Activated naive CD8-positive, alpha-beta T cell treated with anti-CD3 and anti-CD28 coated beads, Interleukin-2, amount 10 ng/mL, durations not matched to agents 7 days and 5 days (primary cell): ENCODE data around the gene OR2A7. TPM values are rescaled to one million over a fixed set of nuclear protein-coding genes. Genes with fewer than 3 reads are reported as not detected.
"Not testable (repeated sequence)": the region's sequence is repeated elsewhere in the genome, so short reads cannot be mapped to it uniquely, and the experiment has no call there.

ENCODE experiments used
- ATAC-seq: fragments of 150-1000 bp; cut with Tn5 transposase; one replicate; pipeline ENCODE4 v1.10.0; 2021; ENCODE audit warnings: low read depth, moderate library complexity
- POLR2A ChIA-PET: fragments of 350-600 bp; sonication (Branson Sonifier 250); formaldehyde crosslinking; loops from one replicate; lab custom pipeline; 2021; ENCODE audit warnings: antibody characterized with exemption; lab: Charles Lee
- DNase-seq: peaks from one replicate; pipeline ENCODE4 v3.0.0; 2021
- H3K27ac Mint-ChIP-seq: one replicate; pipeline ENCODE4 v1.8.0; 2022; ENCODE audit warnings: mild to moderate bottlenecking, mixed read lengths
- H3K27me3 Mint-ChIP-seq: one replicate; pipeline ENCODE4 v1.8.0; 2022; ENCODE audit warnings: mild to moderate bottlenecking, moderate library complexity, mixed read lengths
- H3K36me3 Mint-ChIP-seq: one replicate; pipeline ENCODE4 v1.8.0; 2021; ENCODE audit warnings: mild to moderate bottlenecking, mixed read lengths
- H3K4me1 Mint-ChIP-seq: one replicate; pipeline ENCODE4 v1.8.0; 2021; ENCODE audit warnings: mixed read lengths
- H3K4me3 Mint-ChIP-seq: one replicate; pipeline ENCODE4 v1.8.0; 2022; ENCODE audit warnings: mild to moderate bottlenecking, moderate library complexity, mixed read lengths
- H3K9me3 Mint-ChIP-seq: one replicate; pipeline ENCODE4 v1.8.0; 2021; ENCODE audit warnings: mixed read lengths
- total RNA-seq, 2 experiments: library from RNA; stranded (reverse); gene quantifications; one replicate each; pipeline ENCODE4 v1.2.3, GENCODE V29; 2021

Gene OR2A7
- total RNA-seq, 2 experiments from 2014 or later = 2.1 to 2.2 TPM

DNA sequence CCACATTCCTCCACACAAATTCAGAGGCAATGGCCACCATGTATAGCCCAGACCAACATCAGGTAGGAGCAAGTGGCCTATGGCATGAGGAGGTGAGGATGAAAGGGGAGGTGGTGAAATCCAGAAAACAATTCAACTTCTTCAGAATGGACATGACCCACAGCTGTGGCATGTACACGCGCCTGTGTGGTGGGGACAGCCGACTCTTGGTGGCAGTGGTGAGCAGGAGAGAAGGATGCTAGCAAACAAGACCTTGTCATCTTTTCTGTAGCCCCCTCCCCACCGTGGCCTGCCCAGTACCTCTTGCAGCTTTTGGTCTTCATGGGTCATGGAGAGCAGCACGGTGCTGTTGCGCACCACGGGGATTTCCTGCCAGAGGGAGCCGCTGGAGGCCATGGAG, 17.4 kb upstream of the OR2A7 start:
- H3K4me1 Mint-ChIP-seq, H3K36me3 Mint-ChIP-seq, H3K4me3 Mint-ChIP-seq: not testable (repeated sequence)

DNA sequence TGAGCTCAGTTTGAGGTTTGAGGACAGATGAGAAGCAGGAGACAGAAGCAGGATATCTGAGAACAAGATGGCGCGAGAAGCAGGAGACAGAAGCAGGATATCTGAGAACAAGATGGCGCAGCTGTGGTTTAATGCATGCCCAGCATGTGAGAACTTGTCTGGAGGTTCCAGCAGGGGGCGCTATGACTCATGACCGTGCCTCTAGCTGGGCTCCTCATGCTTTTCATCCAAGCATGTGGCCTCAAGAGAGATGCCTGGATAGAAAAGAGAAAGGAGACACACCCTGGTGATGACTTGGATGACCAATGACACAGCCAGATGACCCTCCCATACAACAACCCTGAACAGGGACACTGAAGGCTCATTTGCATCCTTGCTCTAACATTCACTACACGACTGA, 15.4 kb upstream of the OR2A7 start:
- H3K4me1 Mint-ChIP-seq, DNase-seq, H3K27ac Mint-ChIP-seq, ATAC-seq, H3K9me3 Mint-ChIP-seq, H3K4me3 Mint-ChIP-seq, H3K36me3 Mint-ChIP-seq, H3K27me3 Mint-ChIP-seq, POLR2A ChIA-PET: not testable (repeated sequence)

More for the DNA sequence above, 17.4 kb upstream of the OR2A7 start:
- H3K27ac Mint-ChIP-seq, ATAC-seq, POLR2A ChIA-PET, H3K27me3 Mint-ChIP-seq, H3K9me3 Mint-ChIP-seq, DNase-seq: not testable (repeated sequence)

DNA sequence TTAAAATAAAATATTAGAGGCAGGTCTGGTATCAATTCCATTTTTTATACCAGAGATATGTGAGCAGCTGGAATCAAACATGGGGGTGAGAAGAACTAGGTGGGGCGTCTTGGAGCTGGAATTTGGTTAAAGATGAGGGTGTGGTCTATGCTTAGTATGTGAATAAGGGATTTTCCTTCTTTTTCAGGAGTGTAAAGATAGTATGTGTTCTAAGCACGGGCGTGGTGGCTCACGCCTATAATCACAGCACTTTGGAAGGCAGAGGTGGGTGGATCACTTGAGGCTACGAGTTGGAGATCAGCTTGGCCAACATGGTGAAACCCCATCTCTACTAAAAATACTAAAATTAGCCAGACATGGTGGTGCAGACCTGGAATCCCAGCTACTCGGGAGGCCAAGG, 10.7 kb upstream of the OR2A7 start:
- H3K27ac Mint-ChIP-seq, H3K4me3 Mint-ChIP-seq, ATAC-seq, DNase-seq, H3K9me3 Mint-ChIP-seq, H3K4me1 Mint-ChIP-seq, H3K36me3 Mint-ChIP-seq, H3K27me3 Mint-ChIP-seq, POLR2A ChIA-PET: not testable (repeated sequence)

DNA sequence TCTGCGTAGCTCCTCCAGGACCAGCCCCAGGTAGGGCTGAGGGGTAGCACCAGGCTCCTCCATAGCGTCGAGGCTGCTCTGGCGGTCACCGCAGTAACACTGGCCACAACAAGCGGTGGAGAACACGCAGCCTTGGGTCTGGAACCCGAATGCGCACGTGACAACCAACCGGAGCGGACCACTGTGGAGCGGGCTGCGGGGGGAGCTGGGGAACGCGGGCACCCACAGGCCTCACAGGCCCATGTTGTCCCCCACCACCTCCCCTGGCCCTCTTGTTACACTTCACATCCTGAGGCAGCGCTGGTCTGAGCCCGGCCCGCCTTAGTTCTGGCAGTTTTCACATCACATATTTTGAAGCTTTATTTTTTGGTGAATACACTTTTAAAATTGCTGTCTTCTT, 4.6 kb upstream of the OR2A7 start, which contains the start of gene CTAGE8:
CTAGE8 (minus strand) TSS at position 101 of the 400 bp plus-strand sequence; CDS start at position 63, 38 bp downstream.
- H3K4me3 Mint-ChIP-seq, H3K27me3 Mint-ChIP-seq, H3K9me3 Mint-ChIP-seq, DNase-seq, ATAC-seq, POLR2A ChIA-PET, H3K4me1 Mint-ChIP-seq, H3K36me3 Mint-ChIP-seq, H3K27ac Mint-ChIP-seq: not testable (repeated sequence)

DNA sequence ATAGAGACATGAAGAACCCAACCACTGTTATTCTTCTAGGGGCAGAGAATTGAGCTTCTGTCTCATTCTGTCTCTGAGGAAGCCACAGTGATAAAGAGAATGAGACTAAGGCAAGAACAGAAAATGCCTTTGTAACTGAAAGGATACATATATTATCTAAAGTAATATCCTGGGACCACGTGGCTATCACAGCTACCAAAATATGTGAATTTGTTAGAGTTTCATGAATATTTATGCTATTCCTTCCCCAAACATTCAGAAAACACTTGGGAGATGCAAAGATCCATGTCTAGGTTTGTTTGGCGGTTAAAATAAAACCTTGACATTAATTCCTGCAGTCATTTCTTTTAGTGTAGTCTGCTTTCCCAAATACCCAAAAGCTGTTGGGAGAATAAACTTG, 2.5 kb downstream of the OR2A7 start:
- ATAC-seq, H3K36me3 Mint-ChIP-seq, DNase-seq, H3K27me3 Mint-ChIP-seq, H3K4me1 Mint-ChIP-seq, H3K9me3 Mint-ChIP-seq, H3K27ac Mint-ChIP-seq, POLR2A ChIA-PET, H3K4me3 Mint-ChIP-seq: not testable (repeated sequence)

DNA sequence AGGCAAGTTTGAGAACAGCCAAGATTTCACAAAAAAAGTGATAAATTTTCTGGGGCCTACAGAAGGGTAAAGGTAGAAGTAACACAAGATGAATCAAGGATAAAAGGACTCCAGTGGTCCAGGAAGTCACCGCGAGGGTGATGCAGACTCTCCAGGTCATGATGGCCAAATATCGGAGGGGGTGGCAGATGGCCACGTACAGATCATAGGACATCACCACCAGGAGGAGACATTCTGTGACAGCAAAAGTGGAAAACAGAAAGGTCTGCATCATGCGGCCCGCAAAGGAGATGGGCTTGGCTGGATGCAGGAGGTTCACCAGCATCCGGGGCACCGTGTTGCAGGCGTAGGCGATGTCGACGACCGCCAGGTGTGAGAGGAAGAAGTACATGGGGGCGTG, 5.5 kb downstream of the OR2A7 start:
- H3K27me3 Mint-ChIP-seq, H3K9me3 Mint-ChIP-seq, H3K4me1 Mint-ChIP-seq, ATAC-seq, DNase-seq, POLR2A ChIA-PET, H3K27ac Mint-ChIP-seq, H3K36me3 Mint-ChIP-seq, H3K4me3 Mint-ChIP-seq: not testable (repeated sequence)

DNA sequence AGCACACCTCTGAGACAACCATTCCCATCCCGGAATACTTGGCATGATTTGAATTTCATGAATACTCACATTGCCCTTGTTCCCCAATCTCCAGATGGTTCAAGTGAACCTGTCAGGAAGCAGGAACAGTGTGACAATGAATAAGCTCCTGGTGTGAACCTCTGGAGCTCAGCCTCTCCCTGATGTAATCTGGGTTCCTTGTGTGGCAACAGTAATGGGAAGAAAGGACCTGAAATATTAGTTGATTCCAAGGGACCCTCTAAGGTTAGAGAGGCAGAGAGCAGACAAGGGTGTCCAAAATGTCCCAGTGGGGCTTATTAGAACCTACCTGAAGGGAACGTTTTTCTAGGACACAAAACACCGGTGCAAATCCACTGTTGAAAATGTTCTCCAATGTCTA, 8.5 kb downstream of the OR2A7 start:
- POLR2A ChIA-PET = no interaction called here
- ATAC-seq (no peak), DNase-seq (no peak)
- Mint-ChIP-seq H3K4me3 (no peak overlapping the region), H3K4me1 (no peaks in the 10 kb centered on the region), H3K27me3 (no peaks in the 10 kb centered on the region), H3K9me3 (no peaks in the 10 kb centered on the region), H3K36me3 (no peaks in the 10 kb centered on the region), H3K27ac (no peak overlapping the region)

DNA sequence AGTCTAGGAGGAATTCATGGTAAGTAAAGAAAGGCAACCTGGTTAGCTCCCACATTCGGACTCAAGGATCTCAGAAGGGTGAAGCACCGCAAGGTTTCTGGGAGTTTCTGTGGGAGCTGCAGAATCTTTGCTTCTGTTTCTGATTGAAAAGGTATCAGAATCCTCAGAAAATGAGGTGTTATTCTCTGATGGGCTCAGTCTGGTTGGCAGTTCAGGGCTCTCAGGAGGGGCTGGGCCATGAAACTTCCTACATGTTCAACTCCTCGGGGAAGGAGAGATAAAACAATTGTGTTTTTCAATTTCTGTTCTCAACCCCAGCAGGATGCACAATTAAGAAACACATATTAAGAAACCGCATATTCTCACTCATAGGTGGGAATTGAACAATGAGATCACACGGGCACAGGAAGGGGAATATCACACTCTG, 9.1 kb downstream of the OR2A7 start:
- H3K36me3 Mint-ChIP-seq = no peaks in the 10 kb centered on the region
- no peak for ATAC-seq
- H3K4me3 Mint-ChIP-seq = no peak overlapping the region
- H3K9me3 Mint-ChIP-seq = no peaks in the 10 kb centered on the region
- H3K27me3 Mint-ChIP-seq = no peaks in the 10 kb centered on the region
- POLR2A ChIA-PET = no interaction called here
- H3K4me1 Mint-ChIP-seq = no peaks in the 10 kb centered on the region
- H3K27ac Mint-ChIP-seq = no peak overlapping the region
- no peak for DNase-seq

DNA sequence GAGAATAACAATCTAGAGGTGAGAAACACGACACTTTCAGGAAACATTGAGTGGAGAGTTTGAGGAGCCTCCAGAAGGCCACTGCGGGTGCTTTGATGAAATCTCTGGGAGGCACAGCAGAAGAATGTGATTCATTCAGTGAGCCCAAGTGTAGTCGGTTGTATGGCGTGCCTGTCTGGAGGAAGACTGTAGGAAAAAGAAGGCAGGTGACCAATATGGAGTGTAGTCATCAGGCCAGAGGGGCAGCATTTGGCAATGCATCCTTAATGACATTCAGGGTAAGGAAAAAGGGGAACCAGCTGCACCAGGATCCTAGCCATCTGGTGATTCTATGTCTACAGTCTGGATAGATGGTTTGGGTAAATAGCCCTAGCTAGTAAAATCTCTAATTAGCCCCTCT, 12.3 kb downstream of the OR2A7 start:
- H3K4me1 Mint-ChIP-seq, POLR2A ChIA-PET, H3K4me3 Mint-ChIP-seq, ATAC-seq, H3K9me3 Mint-ChIP-seq, H3K36me3 Mint-ChIP-seq, H3K27ac Mint-ChIP-seq, DNase-seq, H3K27me3 Mint-ChIP-seq: not testable (repeated sequence)

DNA sequence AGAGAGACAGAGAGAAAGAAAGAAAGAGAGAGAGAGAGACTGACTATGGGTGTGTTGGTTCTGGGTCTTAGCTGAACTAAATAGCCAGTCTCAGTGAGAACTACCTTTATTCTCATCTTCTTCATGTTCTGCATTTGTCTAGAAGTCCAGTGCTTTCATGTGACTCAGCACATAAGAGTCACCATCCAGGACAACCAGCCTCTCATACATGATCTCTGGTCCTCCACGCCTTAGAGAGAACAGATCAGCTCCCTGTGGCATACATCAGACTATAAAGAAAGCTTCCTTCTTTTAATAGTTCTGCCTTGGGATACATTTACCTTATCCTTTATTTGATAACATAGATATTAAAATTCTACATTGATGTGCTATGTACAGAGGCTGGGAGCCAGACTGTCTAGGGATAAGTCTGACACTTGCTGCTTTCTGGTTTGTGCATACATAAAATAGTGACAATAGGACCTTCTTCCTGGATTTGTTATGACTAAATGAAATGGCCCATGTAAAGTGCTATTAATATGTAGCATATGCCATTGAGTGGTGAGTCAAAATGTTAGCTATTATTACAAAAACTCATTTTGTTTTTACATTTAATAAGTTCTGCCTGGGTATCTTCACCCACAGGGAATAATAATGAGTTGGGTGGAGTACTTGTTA, 16.8 kb downstream of the OR2A7 start:
- DNase-seq, H3K9me3 Mint-ChIP-seq, H3K36me3 Mint-ChIP-seq, POLR2A ChIA-PET, H3K27ac Mint-ChIP-seq, H3K4me1 Mint-ChIP-seq, H3K27me3 Mint-ChIP-seq, H3K4me3 Mint-ChIP-seq, ATAC-seq: not testable (repeated sequence)

DNA sequence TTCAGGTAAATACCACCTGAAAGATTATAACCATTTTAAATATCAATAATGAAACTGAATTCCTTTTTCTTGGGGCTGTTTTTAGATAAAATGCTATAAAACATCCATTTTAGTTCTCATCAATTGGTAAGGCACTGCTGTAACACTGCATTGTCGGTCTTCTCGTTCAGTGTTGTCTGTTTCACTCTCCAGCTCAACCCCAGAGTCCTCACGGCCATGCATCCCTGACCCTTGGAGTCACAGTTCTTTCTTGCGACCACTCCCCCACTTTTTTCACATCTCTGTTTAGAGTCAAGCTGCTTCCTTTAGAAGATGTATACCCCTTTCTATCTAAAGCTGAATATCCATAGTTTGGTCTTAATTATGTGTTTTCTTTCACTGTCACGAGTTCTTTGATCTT, 17.6 kb downstream of the OR2A7 start:
- H3K27me3 Mint-ChIP-seq, ATAC-seq, H3K4me1 Mint-ChIP-seq, H3K4me3 Mint-ChIP-seq, DNase-seq, POLR2A ChIA-PET, H3K36me3 Mint-ChIP-seq, H3K27ac Mint-ChIP-seq, H3K9me3 Mint-ChIP-seq: not testable (repeated sequence)

DNA sequence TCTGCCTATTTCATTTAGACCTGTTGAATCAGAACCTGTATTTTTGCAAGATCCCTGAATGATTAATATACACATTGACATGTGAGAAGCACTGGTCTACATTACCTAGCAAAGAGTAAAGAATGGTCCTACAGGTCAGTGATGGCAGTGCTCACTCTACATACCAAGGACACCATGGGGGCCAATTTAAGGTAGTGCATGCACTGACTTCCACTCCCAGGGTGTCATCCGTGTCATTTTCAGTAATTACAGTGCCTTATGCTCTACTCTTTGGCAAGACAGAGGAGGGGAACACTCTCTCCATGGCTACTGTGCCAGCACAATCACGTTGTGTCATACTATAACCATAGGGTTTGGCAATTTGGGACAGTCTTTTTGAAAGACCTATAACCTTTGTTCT, 19.2 kb downstream of the OR2A7 start:
- ATAC-seq, H3K36me3 Mint-ChIP-seq, POLR2A ChIA-PET, DNase-seq, H3K9me3 Mint-ChIP-seq, H3K4me1 Mint-ChIP-seq, H3K27me3 Mint-ChIP-seq, H3K4me3 Mint-ChIP-seq, H3K27ac Mint-ChIP-seq: not testable (repeated sequence)

DNA sequence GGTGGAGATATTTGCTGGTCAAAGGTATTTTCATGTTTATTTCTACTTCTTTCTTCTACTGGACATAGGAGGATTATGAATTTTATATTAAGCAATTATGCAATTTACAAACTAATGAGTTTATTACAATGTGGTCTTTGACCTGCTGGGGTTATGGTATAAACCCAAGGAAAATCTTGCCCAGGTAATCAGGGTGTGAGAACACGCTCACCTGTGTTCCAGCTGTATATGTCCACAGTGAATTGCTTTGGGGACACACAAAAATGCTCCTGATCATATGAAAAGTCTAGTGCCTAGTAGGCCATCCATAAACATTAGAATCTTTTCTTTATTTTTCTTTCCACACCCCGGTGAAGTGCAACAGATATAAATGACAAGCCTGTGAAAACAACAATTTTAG, 25.2 kb downstream of the OR2A7 start, which contains the start of gene OR2A42:
OR2A42 (minus strand) TSS at position 241 of the 400 bp plus-strand sequence. CDS start 6,762 bp downstream, outside the sequence.
- DNase-seq, H3K27ac Mint-ChIP-seq, H3K4me3 Mint-ChIP-seq, H3K27me3 Mint-ChIP-seq, ATAC-seq, H3K4me1 Mint-ChIP-seq, H3K36me3 Mint-ChIP-seq, H3K9me3 Mint-ChIP-seq, POLR2A ChIA-PET: not testable (repeated sequence)

DNA sequence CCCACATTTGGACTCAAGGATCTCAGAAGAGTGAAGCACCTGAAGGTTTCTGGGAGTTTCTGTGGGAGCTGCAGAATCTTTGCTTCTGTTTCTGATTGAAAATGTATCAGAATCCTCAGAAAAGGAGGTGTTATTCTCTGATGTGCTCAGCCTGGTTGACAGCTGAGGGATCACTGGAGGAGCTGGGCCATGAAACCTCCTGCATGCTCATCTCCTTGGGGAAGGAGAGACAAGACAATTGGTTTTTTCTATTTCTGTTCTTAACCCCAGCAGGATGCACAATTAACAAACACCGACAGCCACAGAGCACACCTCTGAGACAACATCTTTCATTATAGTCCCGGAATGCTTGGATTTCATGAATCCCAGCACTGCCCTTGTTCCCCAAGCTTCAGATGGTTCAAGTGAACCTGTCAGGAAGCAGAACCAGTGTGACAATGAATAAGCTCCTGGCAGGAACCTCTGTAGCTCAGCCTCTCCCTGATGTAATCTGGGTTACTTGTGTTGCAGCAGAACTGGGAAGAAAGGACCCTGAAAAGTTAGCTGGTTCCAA, 26.0 kb downstream of the OR2A7 start:
- DNase-seq, H3K36me3 Mint-ChIP-seq, POLR2A ChIA-PET, H3K27me3 Mint-ChIP-seq, H3K4me1 Mint-ChIP-seq, H3K9me3 Mint-ChIP-seq, ATAC-seq, H3K4me3 Mint-ChIP-seq, H3K27ac Mint-ChIP-seq: not testable (repeated sequence)
